Measurements from ENCODE around the gene ZBTB3. TPM values are rescaled to one million over a fixed set of nuclear protein-coding genes. Genes with fewer than 3 reads are reported as not detected.

Gene ZBTB3
- total and polyA plus RNA-seq, 2 of the 8 experiments (the other 6 are each of a cell fraction or from before 2014, with no cell fraction given): 30.2 to 76.9 TPM

DNA sequence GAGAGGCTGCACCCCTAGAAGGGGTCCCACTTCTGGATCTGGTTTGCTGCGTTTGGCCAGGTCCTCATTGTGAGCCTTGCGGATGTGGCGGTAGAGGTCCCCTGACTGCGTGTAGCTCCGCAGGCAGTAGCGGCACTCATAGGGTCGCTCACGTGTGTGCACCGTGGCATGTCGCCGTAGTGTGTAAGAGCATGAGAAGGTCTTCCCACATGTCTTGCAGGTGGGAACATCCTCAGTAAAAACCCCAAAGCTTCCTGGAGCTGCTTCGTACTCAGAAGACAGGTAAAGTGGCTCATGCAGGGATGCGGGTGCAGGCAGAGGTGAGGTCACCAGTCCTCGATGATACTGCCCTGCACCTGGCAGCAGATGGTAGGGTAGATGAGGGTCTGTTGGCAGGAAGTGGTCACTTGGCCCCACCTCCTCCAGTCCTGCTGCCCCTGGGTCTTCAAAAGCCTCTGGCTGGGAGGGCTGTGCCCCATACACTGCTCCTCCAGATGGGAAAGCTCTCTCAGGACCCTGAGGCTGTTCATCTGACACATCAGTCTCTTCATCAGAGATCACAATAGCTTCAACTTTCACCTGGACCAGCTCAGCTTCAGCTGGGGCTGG lies 1.7 kb downstream of the ZBTB3 start:
- Histone ChIP-seq H2BK20ac (ENCODE audit: low read length) (no peak overlapping the region), H3K27me3 (replicated peaks in 1 of 4; ENCODE audit: control insufficient read depth in 3 of 4, extremely low read depth in 1 of 4, insufficient read depth in 3 of 4, low read length in 3 of 4) (no peaks in the 10 kb centered on the region), H3K23ac (ENCODE audit: insufficient read length) (no peak overlapping the region), H3K9ac (replicated peaks in 1 of 4; ENCODE audit: extremely low read depth in 1 of 4, low read depth in 3 of 4, low read length in 3 of 4) (no peak overlapping the region), H4K5ac (ENCODE audit: insufficient read length, low read depth, low read length) (no peak overlapping the region), H3K79me1 (ENCODE audit: low read depth, low read length) (peaks cover 16% of the 10 kb centered on the region), H3K79me2 (ENCODE audit: control insufficient read depth in 1 of 2, insufficient read depth in 2 of 2, low read length in 2 of 2) (peaks cover 10 to 57% of the 10 kb centered on the region in 2 experiments), H3K4me2 (ENCODE audit: insufficient read depth in 1 of 2, low read depth in 2 of 2, low read length in 2 of 2) (no peak overlapping the region; a peak in 1 of 4 replicates), H4K8ac (ENCODE audit: extremely low read depth, insufficient read depth, low read length) (no peak overlapping the region), H2BK120ac (replicated peaks; ENCODE audit: low read depth, low read length) (no peak overlapping the region), H3K18ac (ENCODE audit: extremely low read depth, low read length) (no peak overlapping the region), H3K4me3 (ENCODE audit: extremely low read depth in 1 of 4, insufficient read depth in 2 of 4, low read depth in 3 of 4, low read length in 4 of 4) (no peak overlapping the region), H3K4me1 (replicated peaks in 1 of 4; ENCODE audit: control insufficient read depth in 3 of 4, insufficient read depth in 4 of 4, low read length in 3 of 4) (peaks cover 3 to 7% (median 4%) of the 10 kb centered on the region in 4 experiments), H3K27ac (ENCODE audit: low read depth, low read length) (no peak overlapping the region), H2BK5ac (ENCODE audit: low read depth, low read length) (no peak overlapping the region), H4K91ac (replicated peaks; ENCODE audit: insufficient read length, low read length) (no peak overlapping the region), H4K20me1 (replicated peaks in 1 of 2; ENCODE audit: control insufficient read depth in 1 of 2, insufficient read depth in 2 of 2, low read length in 2 of 2) (peaks cover 14 to 22% of the 10 kb centered on the region in 2 experiments), H3K4ac (replicated peaks; ENCODE audit: insufficient read length, low read depth, low read length) (no peak overlapping the region), H2BK15ac (ENCODE audit: low read length) (no peak overlapping the region), H3K23me2 (ENCODE audit: low read depth, low read length) (no peaks in the 10 kb centered on the region; the same call in 1 of the 2 replicates), H3K56ac (replicated peaks; ENCODE audit: insufficient read length, low read depth, low read length) (no peak overlapping the region), H2BK12ac (ENCODE audit: low read depth, low read length) (no peak overlapping the region), H2AK5ac (ENCODE audit: low read depth, low read length) (no peak overlapping the region), H2AFZ (ENCODE audit: low read length) (no peak overlapping the region), H3K14ac (ENCODE audit: insufficient read length) (no peak overlapping the region), H3K36me3 (ENCODE audit: control insufficient read depth in 2 of 4, insufficient read depth in 4 of 4, low read length in 3 of 4) (peaks cover 14 to 34% (median 19%) of the 10 kb centered on the region in 4 experiments), H3K9me3 (ENCODE audit: insufficient read depth in 2 of 2, low read depth in 1 of 2, low read length in 1 of 2) (no peaks in the 10 kb centered on the region)
- ChIA-PET POLR2A (ENCODE audit: partially characterized antibody) (interaction anchor here (0.9 to 16.9 kb wide), 14 partner anchors 7 to 161 kb away, joined by 3 to 192 read pairs (median 10); partner anchors contain the start of genes BSCL2, GNG3, HNRNPUL2 and SLC3A2), CTCF (ENCODE audit: partially characterized antibody) (interaction anchor here (0.6 to 5.4 kb wide), 10 partner anchors 10 to 80 kb away, joined by 3 to 48 read pairs (median 4); partner anchors contain the start of genes TAF6L, TEX54, TMEM179B and TTC9C)
- DNase-seq (ENCODE audit: low read depth in 1 of 2, low spot score in 2 of 2) (no peak), FAIRE-seq (no peak)
- 93% methylated on average over 14 of the region's 14 CpGs; no CpG with 5 or more reads in 1 of the 2 experiments for WGBS, 2 experiments (ENCODE audit: extremely low coverage in 1 of 2, insufficient coverage in 1 of 2, insufficient read length in 1 of 2, insufficient replicate concordance in 2 of 2, low coverage in 1 of 2, low lambda C conversion rate in 2 of 2, missing lambda C conversion rate in 1 of 2)
- TF ChIP-seq MAX (IDR thresholded peaks at IDR 0.05) (no peak), HDAC6 (IDR thresholded peaks at IDR 0.05; ENCODE audit: low read depth, low read length) (no peak), BRCA1 (IDR thresholded peaks at IDR 0.05; ENCODE audit: low read depth, low read length) (no peak), ZNF274 (IDR thresholded peaks at IDR 0.05; ENCODE audit: borderline replicate concordance, extremely low read depth, low read length) (no peak), MAFK (IDR thresholded peaks at IDR 0.05; ENCODE audit: low read depth, low read length) (no peak), RXRA (IDR thresholded peaks at IDR 0.05; ENCODE audit: insufficient read depth, low read depth, low read length) (no peak), KDM5A (IDR thresholded peaks at IDR 0.05; ENCODE audit: low read length) (no peak), JUN (IDR thresholded peaks at IDR 0.05; ENCODE audit: low read depth, low read length) (no peak), JUND (IDR thresholded peaks at IDR 0.05; ENCODE audit: low read length) (no peak), NANOG (IDR thresholded peaks at IDR 0.05; ENCODE audit: insufficient read depth, low read depth, low read length, poor library complexity, severe bottlenecking) (no peak), SAP30 (IDR thresholded peaks at IDR 0.05; ENCODE audit: insufficient read depth, insufficient replicate concordance, low read length) (no peak)
- TF ChIP-seq, protein P1, sequence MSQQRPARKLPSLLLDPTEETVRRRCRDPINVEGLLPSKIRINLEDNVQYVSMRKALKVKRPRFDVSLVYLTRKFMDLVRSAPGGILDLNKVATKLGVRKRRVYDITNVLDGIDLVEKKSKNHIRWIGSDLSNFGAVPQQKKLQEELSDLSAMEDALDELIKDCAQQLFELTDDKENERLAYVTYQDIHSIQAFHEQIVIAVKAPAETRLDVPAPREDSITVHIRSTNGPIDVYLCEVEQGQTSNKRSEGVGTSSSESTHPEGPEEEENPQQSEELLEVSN (IDR thresholded peaks at IDR 0.05): no peak
